ENCODE results near the gene PRR15. TPM values are rescaled to one million over a fixed set of nuclear protein-coding genes. Genes with fewer than 3 reads are reported as not detected.
A peak's percentile ranks its signal among the peaks of the same experiment; 100 is the strongest.

Gene PRR15
- total and polyA plus RNA-seq, 2 of the 13 experiments (the other 11 are each of a cell fraction or from before 2014, with no cell fraction given) = 2.3 to 7.8 TPM

- no peak for TF ChIP-seq CBX2 (IDR thresholded peaks at IDR 0.05; ENCODE audit: low read depth, low read length)
- TF ChIP-seq CBX2 (CRISPR knock-in tag; IDR thresholded peaks at IDR 0.05; ENCODE audit: low read depth) = no peak
- TF ChIP-seq TEAD3 (CRISPR knock-in tag; optimal IDR thresholded peaks at IDR 0.05; ENCODE audit: borderline replicate concordance) = no peak
- TF ChIP-seq TCF12 (IDR thresholded peaks at IDR 0.05) = no peak
- TF ChIP-seq TCF12 (CRISPR knock-in tag; IDR thresholded peaks at IDR 0.05) = 0 out of 2 replicates have a peak, but pooled peaks have one; percentile 40
- TF ChIP-seq SCMH1 (CRISPR knock-in tag; IDR thresholded peaks at IDR 0.05; ENCODE audit: borderline replicate concordance) = no peak
- no peak for TF ChIP-seq ZNF276 (CRISPR knock-in tag; IDR thresholded peaks at IDR 0.05; ENCODE audit: low read depth)
- TF ChIP-seq ZNF792 (CRISPR knock-in tag; IDR thresholded peaks at IDR 0.05) = no peak
- no peak for TF ChIP-seq TARDBP (CRISPR knock-in tag; IDR thresholded peaks at IDR 0.05)
- no peak for TF ChIP-seq ZNF564 (CRISPR knock-in tag; IDR thresholded peaks at IDR 0.05)
- TF ChIP-seq PPARG (CRISPR knock-in tag; conservative IDR thresholded peaks at IDR 0.05) = no peak
- peak; percentile 1; the same call in 1 of the 2 replicates for TF ChIP-seq PHF8 (CRISPR knock-in tag; IDR thresholded peaks at IDR 0.05)
- no peak for TF ChIP-seq LCORL (IDR thresholded peaks at IDR 0.05)
- no peak for TF ChIP-seq LCORL (CRISPR knock-in tag; IDR thresholded peaks at IDR 0.05)
- TF ChIP-seq HNRNPH1 (optimal IDR thresholded peaks at IDR 0.05; ENCODE audit: low read depth, low read length) = no peak
- peak; percentile 78 for TF ChIP-seq CEBPB (IDR thresholded peaks at IDR 0.05; ENCODE audit: borderline replicate concordance, low read depth, low read length)
- TF ChIP-seq KLF6 (CRISPR knock-in tag; IDR thresholded peaks at IDR 0.05) = 0 out of 2 replicates have a peak, but pooled peaks have one; percentile 18
- TF ChIP-seq GMEB2 (CRISPR knock-in tag; IDR thresholded peaks at IDR 0.05; ENCODE audit: low read depth) = no peak
- TF ChIP-seq GTF3A (CRISPR knock-in tag; conservative IDR thresholded peaks at IDR 0.05) = 0 out of 2 replicates have a peak, but pooled peaks have one; percentile 26
- TF ChIP-seq DRAP1 (CRISPR knock-in tag; IDR thresholded peaks at IDR 0.05) = no peak
- no peak for TF ChIP-seq ZFX (CRISPR knock-in tag; IDR thresholded peaks at IDR 0.05; ENCODE audit: low read depth)
- TF ChIP-seq ZNF263 (CRISPR knock-in tag; IDR thresholded peaks at IDR 0.05) = 0 out of 2 replicates have a peak, but pooled peaks have one; percentile 34
- peak; percentile 48 for TF ChIP-seq ZNF687 (CRISPR knock-in tag; IDR thresholded peaks at IDR 0.05)
- TF ChIP-seq NFYB (CRISPR knock-in tag; IDR thresholded peaks at IDR 0.05) = no peak; the same call in 1 of the 2 replicates
Measured at GRCh38 chr7:29564496-29565223, 1.0 kb downstream of the PRR15 start (continued).
